Measurements from ENCODE around the gene VPREB3.

- TF ChIP-seq POLR2A (IDR thresholded peaks at IDR 0.05) (no peak), EP300 (IDR thresholded peaks at IDR 0.05) (no peak)
- TF ChIP-seq, protein P1, sequence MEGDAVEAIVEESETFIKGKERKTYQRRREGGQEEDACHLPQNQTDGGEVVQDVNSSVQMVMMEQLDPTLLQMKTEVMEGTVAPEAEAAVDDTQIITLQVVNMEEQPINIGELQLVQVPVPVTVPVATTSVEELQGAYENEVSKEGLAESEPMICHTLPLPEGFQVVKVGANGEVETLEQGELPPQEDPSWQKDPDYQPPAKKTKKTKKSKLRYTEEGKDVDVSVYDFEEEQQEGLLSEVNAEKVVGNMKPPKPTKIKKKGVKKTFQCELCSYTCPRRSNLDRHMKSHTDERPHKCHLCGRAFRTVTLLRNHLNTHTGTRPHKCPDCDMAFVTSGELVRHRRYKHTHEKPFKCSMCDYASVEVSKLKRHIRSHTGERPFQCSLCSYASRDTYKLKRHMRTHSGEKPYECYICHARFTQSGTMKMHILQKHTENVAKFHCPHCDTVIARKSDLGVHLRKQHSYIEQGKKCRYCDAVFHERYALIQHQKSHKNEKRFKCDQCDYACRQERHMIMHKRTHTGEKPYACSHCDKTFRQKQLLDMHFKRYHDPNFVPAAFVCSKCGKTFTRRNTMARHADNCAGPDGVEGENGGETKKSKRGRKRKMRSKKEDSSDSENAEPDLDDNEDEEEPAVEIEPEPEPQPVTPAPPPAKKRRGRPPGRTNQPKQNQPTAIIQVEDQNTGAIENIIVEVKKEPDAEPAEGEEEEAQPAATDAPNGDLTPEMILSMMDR (IDR thresholded peaks at IDR 0.05) = no peak
Measured at GRCh38 chr22:23722724-23723123, 31.5 kb downstream of the VPREB3 start.

Data from stomach (tissue), 4 donors.